T-helper 1 cell (primary cell): ENCODE data around the gene TRIM67.
"Not testable (repeated sequence)": the region's sequence is repeated elsewhere in the genome, so short reads cannot be mapped to it uniquely, and the experiment has no call there.

Source experiments
- DNase-seq, 5 donors: peaks; one replicate each; pipeline ENCODE4 v3.0.0-alpha.2; 2012 to 2020

Gene TRIM67

DNA sequence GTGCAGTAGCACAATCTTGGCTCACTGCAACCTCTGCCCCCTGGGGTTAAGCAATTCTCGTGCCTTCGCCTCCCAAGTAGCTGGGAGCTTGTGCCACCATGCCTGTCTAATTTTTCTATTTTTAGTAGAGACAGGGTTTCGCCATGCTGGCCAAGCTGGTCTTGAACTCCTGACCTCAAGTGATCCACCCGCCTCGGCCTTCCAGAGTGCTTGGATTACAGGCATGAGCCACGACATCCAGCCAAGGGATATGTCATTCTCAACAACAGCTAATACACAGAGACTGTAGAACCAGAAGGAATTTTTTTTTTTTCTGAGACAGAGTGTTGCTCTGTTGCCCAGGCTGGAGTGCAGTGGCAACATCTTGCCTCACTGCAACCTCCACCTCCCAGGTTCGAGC, 3.7 kb upstream of the TRIM67 start:
- DNase-seq: not testable (repeated sequence)

DNA sequence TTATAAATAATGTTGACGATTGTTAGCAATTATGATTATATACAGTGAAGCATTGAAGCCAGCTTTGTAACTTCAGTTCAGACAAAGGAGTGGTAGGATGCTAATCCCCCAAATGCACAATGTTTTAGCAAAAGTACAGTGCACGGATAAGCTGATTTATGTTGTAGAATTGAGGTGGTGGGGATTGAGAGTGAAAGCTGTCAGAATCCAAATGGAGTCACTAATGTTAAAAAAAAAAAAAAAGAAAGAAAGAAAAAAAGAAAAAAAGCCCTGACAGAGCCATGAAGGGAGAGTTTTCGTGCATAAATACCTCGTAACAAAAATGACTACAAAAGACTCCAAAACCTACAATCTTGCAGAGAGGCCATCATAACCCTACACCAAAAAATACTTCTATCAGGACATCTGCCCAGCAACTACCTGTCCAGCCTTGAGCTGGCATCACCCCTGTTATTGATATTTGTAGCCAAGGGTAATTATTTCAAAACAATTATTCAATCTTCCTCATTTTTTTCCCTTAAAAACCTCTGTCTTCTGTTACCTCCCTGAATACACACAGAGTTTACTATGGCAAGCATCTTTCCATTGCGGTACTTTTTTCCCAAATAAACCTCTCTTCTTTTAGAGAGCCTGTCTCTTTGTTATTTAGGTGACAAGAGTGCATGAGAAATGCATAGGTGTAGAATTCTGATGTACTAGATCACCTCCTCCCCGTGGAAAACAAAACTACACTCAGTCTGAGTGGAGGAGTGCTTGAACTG, 2.5 kb upstream of the TRIM67 start:
- DNase-seq: no peak

GRCh38 chr1:231159963-231160761, 1.7 kb upstream of the TRIM67 start:
- no peak for DNase-seq

- no peak for DNase-seq
These were observed 777 bp upstream of the TRIM67 start for GRCh38 chr1:231160895-231161666.

DNA sequence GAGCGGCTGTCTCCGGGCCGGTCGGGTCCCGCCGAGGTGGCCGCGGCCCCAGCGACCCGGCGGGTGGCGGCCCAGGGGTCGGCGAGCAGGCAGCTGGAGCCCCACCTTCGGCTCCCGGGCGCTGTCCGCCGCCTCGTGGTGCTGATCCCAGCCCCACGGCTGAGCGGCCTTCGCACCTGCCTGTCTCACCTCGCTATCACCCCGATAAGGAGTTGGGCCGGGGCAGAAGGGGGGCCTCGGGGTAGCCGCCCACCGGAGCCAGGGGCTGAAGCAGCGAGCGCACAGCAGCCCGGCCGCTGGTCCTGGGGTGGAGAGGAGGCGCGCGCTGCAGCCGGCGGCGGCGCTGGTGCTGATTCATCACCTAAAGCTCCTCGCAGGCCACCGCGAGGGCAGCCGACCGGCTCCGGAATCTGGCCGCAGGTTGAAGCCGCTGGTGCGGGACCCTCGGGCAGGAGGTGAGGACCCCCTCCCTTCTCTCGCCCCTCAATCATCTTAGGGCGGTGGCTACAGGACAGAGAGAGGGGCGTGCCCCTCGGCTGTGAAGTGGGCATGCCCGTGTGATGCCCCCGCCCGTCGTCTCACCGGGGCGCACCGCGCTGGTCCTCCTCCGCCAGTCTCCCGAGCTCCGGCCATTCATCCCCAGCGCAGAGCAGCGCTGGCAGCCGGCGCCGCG, 575 bp downstream of the TRIM67 start:
- DNase-seq: no peak

DNA sequence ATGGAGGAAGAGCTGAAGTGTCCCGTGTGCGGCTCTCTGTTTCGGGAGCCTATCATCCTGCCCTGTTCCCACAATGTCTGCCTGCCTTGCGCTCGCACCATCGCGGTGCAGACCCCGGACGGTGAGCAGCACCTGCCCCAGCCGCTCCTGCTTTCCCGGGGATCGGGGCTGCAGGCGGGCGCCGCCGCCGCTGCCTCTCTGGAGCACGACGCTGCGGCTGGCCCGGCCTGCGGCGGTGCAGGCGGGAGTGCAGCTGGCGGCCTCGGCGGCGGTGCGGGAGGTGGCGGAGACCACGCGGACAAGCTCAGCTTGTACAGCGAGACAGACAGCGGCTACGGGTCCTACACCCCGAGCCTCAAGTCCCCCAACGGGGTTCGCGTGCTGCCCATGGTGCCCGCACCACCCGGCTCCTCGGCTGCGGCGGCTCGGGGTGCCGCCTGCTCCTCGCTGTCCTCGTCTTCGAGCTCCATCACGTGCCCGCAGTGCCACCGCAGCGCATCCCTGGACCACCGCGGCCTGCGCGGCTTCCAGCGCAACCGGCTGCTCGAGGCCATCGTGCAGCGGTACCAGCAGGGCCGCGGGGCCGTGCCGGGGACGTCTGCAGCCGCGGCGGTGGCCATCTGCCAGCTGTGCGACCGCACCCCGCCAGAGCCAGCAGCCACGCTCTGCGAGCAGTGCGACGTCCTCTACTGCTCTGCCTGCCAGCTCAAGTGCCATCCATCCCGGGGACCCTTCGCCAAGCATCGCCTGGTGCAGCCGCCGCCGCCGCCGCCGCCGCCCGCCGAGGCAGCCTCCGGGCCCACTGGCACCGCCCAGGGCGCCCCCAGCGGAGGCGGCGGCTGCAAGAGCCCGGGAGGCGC, 1.3 kb downstream of the TRIM67 start:
- no peak for DNase-seq

DNA sequence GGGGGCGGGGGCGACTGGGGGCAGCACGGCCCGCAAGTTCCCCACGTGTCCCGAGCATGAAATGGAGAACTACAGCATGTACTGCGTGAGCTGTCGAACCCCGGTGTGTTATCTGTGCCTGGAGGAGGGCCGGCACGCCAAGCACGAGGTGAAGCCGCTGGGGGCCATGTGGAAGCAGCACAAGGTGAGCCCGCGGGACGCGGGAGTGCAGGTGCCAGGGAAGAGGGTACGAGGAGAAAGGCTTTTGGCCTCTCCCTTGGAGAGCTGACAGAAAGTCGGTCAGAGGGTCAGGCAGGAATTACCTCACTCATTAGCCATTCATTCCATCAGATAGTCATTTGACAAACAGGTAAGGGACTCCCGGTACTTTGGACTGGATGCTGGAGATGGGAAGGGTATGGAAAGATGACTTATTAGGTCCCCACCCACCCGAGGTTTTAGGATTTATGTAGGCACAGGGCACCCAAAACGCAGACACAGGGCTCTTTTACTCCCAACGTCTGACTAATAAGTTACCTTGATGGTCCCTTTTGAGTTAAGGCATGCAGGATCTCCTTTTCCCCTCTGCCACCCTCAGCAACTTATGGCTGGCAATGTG, 2.1 kb downstream of the TRIM67 start:
- no peak for DNase-seq

DNA sequence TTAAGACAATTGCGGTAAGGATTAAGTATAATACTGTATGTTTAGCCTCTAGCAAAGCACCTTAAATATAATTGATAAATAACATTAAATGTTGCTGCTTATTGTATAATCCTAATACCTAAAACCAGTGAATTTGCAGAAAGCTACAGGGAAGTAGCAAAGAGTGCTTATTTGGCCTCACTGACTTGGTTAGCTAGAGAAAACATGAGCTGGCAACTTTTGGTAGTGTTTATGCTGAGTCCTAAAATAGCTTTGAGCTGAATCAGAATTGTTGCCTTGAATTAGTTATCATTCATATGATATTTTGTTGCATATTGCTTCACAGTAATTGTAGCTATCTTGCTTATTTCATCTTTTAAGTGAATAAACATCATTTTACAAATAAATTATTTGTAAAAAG, 3.5 kb downstream of the TRIM67 start:
- DNase-seq: no peak

- no peak for DNase-seq
These were observed 4.5 kb downstream of the TRIM67 start for GRCh38 chr1:231166398-231166797.

- DNase-seq: no peak
These were observed 9.0 kb downstream of the TRIM67 start for GRCh38 chr1:231170875-231171274.

DNA sequence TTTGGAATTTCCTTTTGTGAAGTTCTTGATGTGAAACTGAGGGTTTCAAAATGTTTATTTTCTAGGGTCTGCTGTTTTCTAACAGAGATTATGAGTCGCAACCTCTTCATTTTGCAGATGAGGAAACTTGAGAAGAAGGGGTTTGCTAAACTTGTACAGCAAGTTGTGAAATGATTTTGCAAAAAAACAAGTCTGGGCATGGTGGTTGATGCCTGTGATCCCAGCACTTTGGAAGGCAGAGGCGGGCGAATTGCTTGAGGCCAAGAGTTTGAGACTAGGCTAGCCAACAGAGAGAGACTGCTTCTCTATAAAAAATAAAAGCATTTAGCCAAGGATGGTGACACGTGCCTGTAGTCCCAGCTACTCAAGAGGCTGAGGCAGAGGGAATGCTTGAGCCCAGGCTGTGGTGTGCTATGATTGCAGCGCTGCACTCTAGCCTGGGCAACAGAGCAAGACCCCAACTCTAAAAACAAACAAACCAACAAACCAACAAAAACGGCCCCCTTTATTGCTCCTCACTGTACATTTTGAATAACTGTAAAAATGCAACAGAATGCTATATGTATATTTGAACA, 9.9 kb downstream of the TRIM67 start:
- DNase-seq: no peak

GRCh38 chr1:231172411-231172810, 10.6 kb downstream of the TRIM67 start:
- DNase-seq: no peak

GRCh38 chr1:231176421-231176820, 14.6 kb downstream of the TRIM67 start:
- no peak for DNase-seq

DNA sequence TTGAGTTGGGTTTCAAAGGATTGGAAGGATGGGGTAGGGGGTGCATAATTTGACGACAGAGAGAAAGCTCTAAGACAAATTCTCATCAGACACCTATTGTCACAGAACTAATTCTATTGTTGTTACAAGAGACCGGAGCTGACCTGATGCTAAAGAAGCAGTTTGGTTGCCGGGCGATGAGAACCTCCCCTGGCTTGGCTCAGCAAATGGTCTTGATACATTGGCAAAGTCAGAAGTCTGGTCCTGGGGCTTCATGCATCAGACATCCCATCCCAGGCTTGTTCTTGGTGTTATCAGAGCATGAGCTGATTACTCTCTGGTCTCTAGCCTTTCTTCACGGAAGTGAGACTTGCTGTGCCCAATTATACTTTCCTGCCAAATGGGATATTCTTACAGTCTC, 15.4 kb downstream of the TRIM67 start:
- DNase-seq: no peak

GRCh38 chr1:231177936-231178335, 16.1 kb downstream of the TRIM67 start:
- no peak for DNase-seq

DNA sequence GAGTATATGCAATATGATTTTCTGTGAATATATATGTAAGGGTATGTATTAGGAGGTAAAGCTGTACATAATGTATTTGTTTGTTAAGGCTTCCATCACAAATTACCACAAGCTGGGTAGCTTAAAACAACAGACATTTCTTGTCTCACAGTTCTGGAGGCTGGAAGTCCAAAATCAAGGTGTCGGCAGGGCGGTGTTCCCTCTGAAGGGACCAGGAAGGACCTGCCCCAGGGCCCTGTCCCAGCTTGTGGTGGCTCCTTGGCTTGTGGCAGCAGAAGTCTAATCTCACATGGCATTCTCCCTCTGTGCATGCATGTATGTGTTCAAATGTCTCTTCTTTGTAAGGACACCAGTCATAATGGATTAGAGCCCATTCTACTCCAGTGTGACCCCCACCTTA, 17.1 kb downstream of the TRIM67 start:
- DNase-seq: no peak

GRCh38 chr1:231180034-231180433, 18.2 kb downstream of the TRIM67 start:
- DNase-seq: no peak

GRCh38 chr1:231181271-231181670, 19.4 kb downstream of the TRIM67 start:
- no peak for DNase-seq

DNA sequence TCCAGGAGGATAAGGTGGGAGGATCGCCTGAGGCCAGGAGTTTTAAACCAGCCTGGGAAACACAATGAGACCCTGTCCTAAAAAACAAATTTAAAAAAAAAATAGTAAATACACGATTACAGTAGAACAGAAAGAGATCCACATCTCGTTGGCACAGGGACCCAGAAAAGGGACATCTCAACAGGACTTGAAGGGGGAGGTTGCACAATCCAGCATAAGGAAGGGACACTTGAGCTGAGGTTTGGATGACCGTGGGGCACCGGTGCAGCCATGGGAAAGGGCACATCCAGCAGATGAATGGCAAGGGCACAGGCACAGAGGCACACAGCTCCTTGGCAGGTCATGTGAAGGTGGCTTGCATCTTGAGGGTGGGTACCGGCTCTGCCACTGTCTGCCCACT, 20.5 kb downstream of the TRIM67 start:
- DNase-seq: no peak

GRCh38 chr1:231183639-231184590, 22.1 kb downstream of the TRIM67 start:
- no peak for DNase-seq
